GM15510 (cell line): ENCODE measurements around the gene ZNF443.

ENCODE experiments used
- POLR2A ChIP-seq: IDR thresholded peaks from 3 replicates; pipeline ENCODE4 v1.6.1; 2011; ENCODE audit warnings: borderline replicate concordance; ENCODE audit not compliant: insufficient read length; ENCODE audit errors: extremely low read depth

Gene ZNF443

DNA sequence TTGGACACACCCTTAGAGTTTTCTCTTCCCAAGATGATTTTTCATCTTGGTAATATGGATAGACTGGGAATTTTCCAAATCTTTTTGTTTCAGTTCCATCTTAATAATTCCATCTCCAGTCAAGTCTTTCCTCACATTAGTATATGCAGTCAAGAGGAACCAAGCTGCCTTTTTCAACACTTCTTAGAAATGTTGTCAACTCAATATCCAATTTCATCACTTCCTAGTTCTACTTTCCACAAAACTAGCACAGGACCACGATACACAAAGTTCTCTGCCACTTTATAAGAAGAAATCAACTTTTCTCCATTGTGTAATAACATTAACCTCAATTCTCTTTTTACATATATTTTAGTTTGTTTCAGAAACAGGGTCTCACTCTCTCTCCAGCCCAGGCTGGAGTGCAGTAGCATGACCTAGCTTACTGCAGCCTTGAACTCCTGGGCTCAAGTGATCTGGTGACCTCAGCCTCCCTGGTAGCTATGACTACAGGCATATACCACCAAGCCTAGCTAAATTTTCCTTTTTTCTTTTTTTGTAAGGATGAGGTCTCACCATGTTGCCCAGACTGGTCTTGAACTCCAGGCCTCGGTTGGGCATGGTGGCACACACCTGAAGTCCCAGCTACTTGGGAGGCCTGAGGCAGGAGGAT, 15.5 kb downstream of the ZNF443 start:
- no peak for TF ChIP-seq POLR2A

- no peak for TF ChIP-seq POLR2A
These were observed 28.9 kb downstream of the ZNF443 start for GRCh38 chr19:12411893-12412292.

GRCh38 chr19:12400633-12401502, 40.0 kb downstream of the ZNF443 start, which contains the start of gene ZNF799:
Gene ZNF799 (minus strand): TSS chr19:12401271. CDS start chr19:12401070, 201 bp downstream.
- peak; percentile 65 for TF ChIP-seq POLR2A

DNA sequence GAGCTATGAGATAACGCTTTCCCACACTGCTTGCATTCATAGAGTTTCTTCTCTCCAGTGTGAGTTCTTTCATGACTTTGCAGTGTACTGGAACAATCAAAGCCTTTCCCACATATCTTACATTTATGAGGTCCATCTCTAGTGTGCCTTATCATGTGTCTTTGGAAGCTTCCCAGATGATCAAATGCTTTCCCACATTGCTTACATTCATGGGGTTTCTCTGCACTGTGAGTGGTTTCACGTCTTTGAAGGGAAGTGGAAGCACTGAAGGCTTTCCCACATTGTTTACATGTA, 60.4 kb downstream of the ZNF443 start:
- no peak for TF ChIP-seq POLR2A

GRCh38 chr19:12379732-12380443, 60.9 kb downstream of the ZNF443 start:
- TF ChIP-seq POLR2A: no peak
